Prostate gland (tissue), 2 donors: Measurements from ENCODE around the gene SLC39A3. TPM values are rescaled to one million over a fixed set of nuclear protein-coding genes. Genes with fewer than 3 reads are reported as not detected.
A peak's percentile ranks its signal among the peaks of the same experiment; 100 is the strongest.

ENCODE experiments used
- DNase-seq: peaks from one replicate; pipeline ENCODE4 v3.0.0-alpha.2; 2019; ENCODE audit warnings: low spot score
- H3K27ac ChIP-seq, 2 donors: fragments of 200-600 bp; sonication (generic); 2 replicates each; pipeline ENCODE4 v1.5.1; 2017 to 2019
- H3K27me3 ChIP-seq: fragments of 200-600 bp; sonication (generic); replicated peaks from 2 replicates; pipeline ENCODE4 v1.5.1; 2019; ENCODE audit not compliant: insufficient read depth
- H3K36me3 ChIP-seq, 2 donors: fragments of 200-600 bp; sonication (generic); 1 replicate in 1 of 2; 2 replicates in 1 of 2; pipeline versions ENCODE4 v1.5.1 to v1.8.1; 2017 to 2019
- H3K4me1 ChIP-seq: fragments of 200-600 bp; sonication (generic); replicated peaks from 2 replicates; pipeline ENCODE4 v1.5.1; 2019
- H3K4me3 ChIP-seq, 2 donors: fragments of 200-600 bp; sonication (generic); 2 replicates each; pipeline ENCODE4 v1.5.1; 2017 to 2019
- H3K9me3 ChIP-seq: fragments of 200-600 bp; sonication (generic); 2 replicates; pipeline ENCODE4 v1.5.1; 2017
- CTCF ChIP-seq, 4 experiments: fragments of 200-600 bp in 2 of 4; fragments of 450-650 bp in 2 of 4; sonication (generic) in 2 of 4; IDR thresholded peaks; 1 replicate in 3 of 4; 2 replicates in 1 of 4; pipeline ENCODE4 v1.5.1; 2016 to 2019; ENCODE audit warnings: antibody characterized with exemption in 4 of 4, mild to moderate bottlenecking in 2 of 4, moderate library complexity in 2 of 4
- POLR2A ChIP-seq: fragments of 450-650 bp; IDR thresholded peaks from one replicate; pipeline ENCODE4 v1.6.1; 2016; ENCODE audit warnings: antibody characterized with exemption, mild to moderate bottlenecking
- POLR2AphosphoS5 ChIP-seq: sonication (generic); formaldehyde crosslinking; IDR thresholded peaks from one replicate; pipeline ENCODE4 v1.6.1; 2017; ENCODE audit warnings: antibody characterized with exemption
- WGBS: methylation state at CpG from one replicate; pipeline ENCODE4 v1.1.5; 2018; 5-methylcytosine and 5-hydroxymethylcytosine counted together
- intact Hi-C: fragments of 100-400 bp; cut with DNase I; formaldehyde crosslinking; loops from one replicate; pipeline ENCODE4 v1.14.2; 2022
- total RNA-seq, 2 donors: library from RNA; depleted of rRNA; stranded (reverse); fragments of >200 nt; gene quantifications; one replicate each; pipeline ENCODE4 v1.1.0, GENCODE V29; 2016

SLC39A3 gene
- total RNA-seq, 2 donors from 2014 or later = 46.6 to 67.9 TPM

- H3K4me1 ChIP-seq = peaks cover 5% of the 10 kb centered on the region
- no peak for DNase-seq
- H3K27me3 ChIP-seq = no peaks in the 10 kb centered on the region
- intact Hi-C loops = loop anchor here (5.0 to 10.0 kb wide), 2 partner anchors 59 to 251 kb away; partner anchors contain the start of gene ZNF555
- TF ChIP-seq POLR2AphosphoS5 (no peak), POLR2A (no peak), CTCF (IDR thresholded peaks at IDR 0.05) (no peak)
- no peaks in the 10 kb centered on the region for H3K9me3 ChIP-seq
- no peaks in the 10 kb centered on the region for H3K36me3 ChIP-seq
- 73% methylated on average over 7 of the region's 7 CpGs for WGBS
- peak overlapping the region in 1 of 2 donors; percentile 97 for H3K4me3 ChIP-seq
- peak overlapping the region in 1 of 2 donors; percentile 87 for H3K27ac ChIP-seq
These were observed 43.9 kb upstream of the SLC39A3 start for GRCh38 chr19:2783781-2784145.

- peak; percentile 96 for DNase-seq
- Histone ChIP-seq H3K9me3 (no peaks in the 10 kb centered on the region), H3K4me3 (peak within 1 kb of the TSS; percentile 84 to 97), H3K36me3 (no peaks in the 10 kb centered on the region), H3K27me3 (no peaks in the 10 kb centered on the region), H3K27ac (peak within 1 kb of the TSS; percentile 85 to 87), H3K4me1 (peaks cover 5% of the 10 kb centered on the region)
- TF ChIP-seq POLR2AphosphoS5 (peak; percentile 99), POLR2A (peak; percentile 79), CTCF (IDR thresholded peaks at IDR 0.05) (peak in 3 of 4 experiments; percentile 21 to 76 (median 67))
- intact Hi-C loops = loop anchor here (5.0 to 10.0 kb wide), 2 partner anchors 59 to 252 kb away; partner anchors contain the start of gene ZNF555
- WGBS = under 1% methylated on average over 66 of the region's 68 CpGs
These were observed 43.3 kb upstream of the SLC39A3 start, which contains the start of gene SGTA for GRCh38 chr19:2782936-2783780. TSS of gene SGTA (minus strand) at chr19:2783273. CDS start at chr19:2769068, 14,205 bp downstream.

GRCh38 chr19:2782329-2782935 lies 42.6 kb upstream of the SLC39A3 start:
- intact Hi-C loops = loop anchor here (5.0 to 10.0 kb wide), 2 partner anchors 60 to 252 kb away; partner anchors contain the start of gene ZNF555
- Histone ChIP-seq H3K27me3 (no peaks in the 10 kb centered on the region), H3K36me3 (no peaks in the 10 kb centered on the region), H3K4me1 (peaks cover 5% of the 10 kb centered on the region), H3K9me3 (no peaks in the 10 kb centered on the region), H3K27ac (peak overlapping the region; percentile 85 to 87), H3K4me3 (peak overlapping the region; percentile 84 to 97)
- TF ChIP-seq POLR2AphosphoS5 (no peak), CTCF (IDR thresholded peaks at IDR 0.05) (no peak), POLR2A (no peak)
- no peak for DNase-seq
- 2% methylated on average over 24 of the region's 24 CpGs for WGBS

GRCh38 chr19:2780284-2780683 lies 40.5 kb upstream of the SLC39A3 start:
- no peak for TF ChIP-seq POLR2A
- no peak for TF ChIP-seq POLR2AphosphoS5
- TF ChIP-seq CTCF (IDR thresholded peaks at IDR 0.05) = no peak
- intact Hi-C loops = loop anchor here (5.0 to 10.0 kb wide), 2 partner anchors 62 to 255 kb away; partner anchors contain the start of gene ZNF555
- Histone ChIP-seq H3K9me3 (no peaks in the 10 kb centered on the region), H3K27ac (no peak overlapping the region), H3K27me3 (no peaks in the 10 kb centered on the region), H3K36me3 (no peaks in the 10 kb centered on the region), H3K4me3 (no peak overlapping the region), H3K4me1 (peaks cover 5% of the 10 kb centered on the region)
- no peak for DNase-seq
- 86% methylated on average over 7 of the region's 7 CpGs for WGBS
